Breast epithelium (tissue), 4 donors: ENCODE results near the gene HPCAL4. TPM values are rescaled to one million over a fixed set of nuclear protein-coding genes. Genes with fewer than 3 reads are reported as not detected.

ENCODE experiments used
- DNase-seq, 2 donors: peaks; one replicate each; pipeline ENCODE4 v3.0.0-alpha.2; 2019; ENCODE audit warnings: low spot score in 2 of 2
- H3K27ac ChIP-seq, 2 donors: fragments of 200-600 bp; sonication (generic) in 1 of 2; one replicate each; pipeline ENCODE4 v1.5.1; 2016 to 2019; ENCODE audit warnings: mild to moderate bottlenecking in 1 of 2
- H3K27me3 ChIP-seq, 2 donors: fragments of 200-600 bp; sonication (generic) in 1 of 2; one replicate each; pipeline versions ENCODE4 v1.5.1 to v1.6.0; 2017 to 2019; ENCODE audit warnings: control low read depth in 1 of 2, mild to moderate bottlenecking in 1 of 2
- H3K36me3 ChIP-seq: fragments of 200-600 bp; one replicate; pipeline ENCODE4 v1.5.1; 2019
- H3K4me1 ChIP-seq, 2 donors: fragments of 200-600 bp; sonication (generic); one replicate each; pipeline ENCODE4 v1.5.1; 2016 to 2019; ENCODE audit warnings: control low read depth in 1 of 2
- H3K4me3 ChIP-seq, 3 donors: fragments of 200-600 bp; sonication (generic); 1 replicate in 2 of 3; 2 replicates in 1 of 3; pipeline ENCODE4 v1.5.1; 2016 to 2019; ENCODE audit warnings: mild to moderate bottlenecking in 3 of 3, moderate library complexity in 2 of 3
- H3K9me3 ChIP-seq, 2 donors: fragments of 200-600 bp; sonication (generic) in 1 of 2; one replicate each; pipeline ENCODE4 v1.5.1; 2016 to 2019; ENCODE audit warnings: control low read depth in 1 of 2
- POLR2A ChIP-seq: fragments of 450-650 bp; IDR thresholded peaks from one replicate; pipeline ENCODE4 v1.6.1; 2016; ENCODE audit warnings: antibody characterized with exemption, mild to moderate bottlenecking, moderate library complexity
- POLR2AphosphoS5 ChIP-seq, 3 donors: sonication (generic); formaldehyde crosslinking; IDR thresholded peaks; one replicate each; pipeline ENCODE4 v1.6.1; 2017; ENCODE audit warnings: antibody characterized with exemption in 3 of 3
- intact Hi-C: fragments of 100-400 bp; cut with DNase I; formaldehyde crosslinking; loops from one replicate; pipeline ENCODE4 v1.15.1; 2023; ENCODE audit warnings: low total_unique reads
- total RNA-seq, 3 donors: library from RNA; depleted of rRNA; stranded (reverse); fragments of >200 nt; gene quantifications; one replicate each; pipeline ENCODE4 v1.1.0, GENCODE V29; 2016
- TF ChIP-seq, protein P1 (sequence below), 3 donors: fragments of 450-650 bp; IDR thresholded peaks; one replicate each; pipeline ENCODE4 v1.5.1; 2016 to 2017; ENCODE audit warnings: antibody characterized with exemption in 3 of 3, mild to moderate bottlenecking in 3 of 3, moderate library complexity in 3 of 3

Gene HPCAL4
- total RNA-seq, 3 donors from 2014 or later, result not detected

DNA sequence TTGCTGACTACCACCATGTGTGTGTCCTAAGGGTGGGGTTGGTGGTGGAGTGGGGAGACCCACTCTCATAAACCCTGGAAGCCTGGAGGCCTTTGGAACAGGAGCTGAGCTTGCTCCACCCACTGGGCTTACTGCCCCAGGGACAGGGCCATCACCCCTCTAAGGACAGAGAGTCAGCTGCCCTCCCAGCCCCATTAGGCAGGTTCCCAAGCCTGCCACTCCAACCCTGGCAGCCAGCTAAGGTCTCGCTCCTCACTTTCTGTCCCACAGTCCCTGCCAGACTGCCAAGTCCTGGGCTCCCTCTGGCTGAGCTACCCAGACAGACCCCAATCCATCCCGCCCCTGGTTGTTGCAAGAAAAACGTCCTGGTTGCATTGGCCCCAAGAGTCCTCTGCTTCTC, 23.1 kb downstream of the HPCAL4 start:
- no peaks in the 10 kb centered on the region for H3K27me3 ChIP-seq
- H3K36me3 ChIP-seq, result no peaks in the 10 kb centered on the region
- intact Hi-C loops, result no loop called here
- TF ChIP-seq POLR2A (no peak), POLR2AphosphoS5 (IDR thresholded peaks at IDR 0.05) (no peak)
- TF ChIP-seq, protein P1, sequence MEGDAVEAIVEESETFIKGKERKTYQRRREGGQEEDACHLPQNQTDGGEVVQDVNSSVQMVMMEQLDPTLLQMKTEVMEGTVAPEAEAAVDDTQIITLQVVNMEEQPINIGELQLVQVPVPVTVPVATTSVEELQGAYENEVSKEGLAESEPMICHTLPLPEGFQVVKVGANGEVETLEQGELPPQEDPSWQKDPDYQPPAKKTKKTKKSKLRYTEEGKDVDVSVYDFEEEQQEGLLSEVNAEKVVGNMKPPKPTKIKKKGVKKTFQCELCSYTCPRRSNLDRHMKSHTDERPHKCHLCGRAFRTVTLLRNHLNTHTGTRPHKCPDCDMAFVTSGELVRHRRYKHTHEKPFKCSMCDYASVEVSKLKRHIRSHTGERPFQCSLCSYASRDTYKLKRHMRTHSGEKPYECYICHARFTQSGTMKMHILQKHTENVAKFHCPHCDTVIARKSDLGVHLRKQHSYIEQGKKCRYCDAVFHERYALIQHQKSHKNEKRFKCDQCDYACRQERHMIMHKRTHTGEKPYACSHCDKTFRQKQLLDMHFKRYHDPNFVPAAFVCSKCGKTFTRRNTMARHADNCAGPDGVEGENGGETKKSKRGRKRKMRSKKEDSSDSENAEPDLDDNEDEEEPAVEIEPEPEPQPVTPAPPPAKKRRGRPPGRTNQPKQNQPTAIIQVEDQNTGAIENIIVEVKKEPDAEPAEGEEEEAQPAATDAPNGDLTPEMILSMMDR (IDR thresholded peaks at IDR 0.05), result no peak
- H3K4me1 ChIP-seq, result peaks cover 4% of the 10 kb centered on the region in 2 donors
- DNase-seq, result no peak
- H3K27ac ChIP-seq, result no peak overlapping the region
- no peak overlapping the region for H3K4me3 ChIP-seq
- H3K9me3 ChIP-seq, result no peaks in the 10 kb centered on the region

DNA sequence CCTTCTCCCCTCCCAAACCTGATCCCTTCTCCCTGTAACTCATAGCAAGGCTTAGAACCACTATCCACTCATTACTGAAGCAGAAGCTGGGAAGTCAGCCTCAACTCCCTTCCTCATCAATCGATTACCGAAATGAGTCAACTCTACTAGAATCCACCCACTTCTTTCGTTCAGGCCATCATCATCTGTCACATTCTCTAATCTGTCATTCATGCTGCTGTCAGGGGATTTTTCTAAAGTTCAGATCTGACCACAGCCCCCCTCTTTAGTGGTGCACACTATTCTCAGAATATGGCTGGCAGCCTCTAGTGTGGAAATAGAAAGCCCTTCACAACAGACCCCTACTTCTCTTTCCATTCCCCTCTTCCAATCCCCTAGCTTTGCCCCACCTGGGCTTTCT, 24.5 kb downstream of the HPCAL4 start:
- H3K4me1 ChIP-seq, result peaks cover 0 to 4% of the 10 kb centered on the region in 2 donors
- TF ChIP-seq, protein P1 (IDR thresholded peaks at IDR 0.05), result no peak
- TF ChIP-seq POLR2AphosphoS5 (IDR thresholded peaks at IDR 0.05), result no peak
- H3K4me3 ChIP-seq, result no peak overlapping the region
- H3K27me3 ChIP-seq, result no peaks in the 10 kb centered on the region
- intact Hi-C loops, result no loop called here
- no peaks in the 10 kb centered on the region for H3K36me3 ChIP-seq
- no peaks in the 10 kb centered on the region for H3K9me3 ChIP-seq
- H3K27ac ChIP-seq, result no peak overlapping the region
- DNase-seq, result no peak

DNA sequence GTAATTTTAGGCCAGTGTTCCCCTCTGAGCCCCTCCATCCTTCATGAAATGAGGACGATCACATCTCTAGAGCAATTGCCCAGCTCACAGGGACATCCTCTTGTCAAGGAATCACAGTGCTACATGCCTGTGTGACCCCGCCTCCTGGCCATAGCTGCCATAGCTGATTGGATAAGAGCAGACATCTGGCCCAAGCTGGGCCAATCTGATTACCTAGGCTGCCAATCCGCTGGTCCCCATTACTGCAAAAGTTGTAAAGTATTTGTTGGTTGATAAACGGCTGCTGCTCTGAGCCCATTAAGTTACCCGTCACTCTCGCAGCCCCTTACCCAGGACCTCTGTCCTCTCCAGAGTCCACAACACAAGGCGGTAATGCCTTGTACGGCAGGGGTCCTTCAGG, 27.7 kb downstream of the HPCAL4 start:
- DNase-seq, result no peak
- TF ChIP-seq POLR2A (no peak), POLR2AphosphoS5 (IDR thresholded peaks at IDR 0.05) (no peak)
- TF ChIP-seq, protein P1 (IDR thresholded peaks at IDR 0.05), result no peak
- intact Hi-C loops, result no loop called here
- H3K9me3 ChIP-seq, result no peaks in the 10 kb centered on the region
- no peaks in the 10 kb centered on the region for H3K4me1 ChIP-seq
- no peak overlapping the region for H3K27ac ChIP-seq
- no peaks in the 10 kb centered on the region for H3K36me3 ChIP-seq
- no peaks in the 10 kb centered on the region for H3K27me3 ChIP-seq
- no peak overlapping the region for H3K4me3 ChIP-seq

DNA sequence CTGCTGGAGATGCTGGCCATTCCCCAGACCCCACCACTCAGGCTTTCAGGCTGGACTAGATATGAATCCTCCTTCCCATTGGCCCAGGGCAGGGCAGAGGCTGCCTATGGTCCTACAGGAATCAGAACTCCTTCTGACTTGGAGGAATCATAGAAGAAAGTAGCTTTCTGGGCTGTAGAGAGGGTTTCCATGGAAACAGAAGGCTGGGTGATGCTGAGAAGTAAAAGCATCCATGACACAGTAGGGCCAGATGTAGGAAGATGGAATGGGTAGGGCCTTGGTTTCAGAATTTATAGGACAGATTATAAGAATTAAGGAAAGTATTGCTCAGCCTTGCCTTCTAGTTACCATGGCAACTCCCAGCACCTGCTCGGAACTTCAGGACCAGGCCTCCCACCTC, 28.4 kb downstream of the HPCAL4 start:
- no peak overlapping the region for H3K4me3 ChIP-seq
- no peaks in the 10 kb centered on the region for H3K9me3 ChIP-seq
- no peak for DNase-seq
- no peak overlapping the region for H3K27ac ChIP-seq
- no peaks in the 10 kb centered on the region for H3K4me1 ChIP-seq
- no peaks in the 10 kb centered on the region for H3K36me3 ChIP-seq
- intact Hi-C loops, result no loop called here
- H3K27me3 ChIP-seq, result no peaks in the 10 kb centered on the region
- TF ChIP-seq, protein P1 (IDR thresholded peaks at IDR 0.05), result no peak
- TF ChIP-seq POLR2A (no peak), POLR2AphosphoS5 (IDR thresholded peaks at IDR 0.05) (no peak)

DNA sequence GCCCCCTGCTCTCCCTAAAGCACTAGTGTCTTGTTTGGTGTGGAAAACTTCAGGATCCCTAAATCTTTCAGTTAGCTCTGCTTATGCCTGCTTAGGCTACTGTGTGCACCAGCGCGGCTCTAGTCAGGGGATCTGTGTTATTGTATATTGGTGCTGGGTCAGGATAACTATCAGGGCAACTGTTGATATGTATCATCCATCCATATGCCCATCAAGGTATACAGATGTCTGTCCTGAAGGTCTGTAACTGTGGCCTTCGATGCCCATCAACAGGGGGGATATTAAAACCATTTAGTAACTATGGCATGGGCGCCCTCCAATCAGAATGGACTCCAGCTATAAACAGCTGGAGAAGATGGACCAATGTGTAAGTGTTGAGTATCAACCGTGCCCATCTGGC, 31.7 kb downstream of the HPCAL4 start:
- DNase-seq, result no peak
- Histone ChIP-seq H3K27ac (no peak overlapping the region), H3K4me1 (no peaks in the 10 kb centered on the region), H3K4me3 (no peak overlapping the region), H3K9me3 (no peaks in the 10 kb centered on the region), H3K27me3 (no peaks in the 10 kb centered on the region), H3K36me3 (no peaks in the 10 kb centered on the region)
- intact Hi-C loops, result no loop called here
- TF ChIP-seq, protein P1 (IDR thresholded peaks at IDR 0.05), result no peak
- TF ChIP-seq POLR2A (no peak), POLR2AphosphoS5 (IDR thresholded peaks at IDR 0.05) (no peak)
